GM23338 (cell line): Measurements from ENCODE around the gene MBD1. TPM values are rescaled to one million over a fixed set of nuclear protein-coding genes. Genes with fewer than 3 reads are reported as not detected.
A peak's percentile ranks its signal among the peaks of the same experiment; 100 is the strongest.

Experiments used
- ATAC-seq: fragments of 200-7000 bp; cut with Tn5 transposase; 3 replicates; pipeline ENCODE4 v1.9.1; 2020
- DNase-seq: peaks from one replicate; pipeline ENCODE4 v3.0.0-alpha.2; 2015; ENCODE audit warnings: low spot score
- H2AFZ ChIP-seq: fragments of 200-600 bp; sonication (generic); 2 replicates; pipeline ENCODE4 v1.8.0; 2016; ENCODE audit warnings: antibody characterized with exemption, mild to moderate bottlenecking, moderate library complexity
- H3F3A ChIP-seq: fragments of 200-600 bp; sonication (generic); replicated peaks from 2 replicates; pipeline ENCODE4 v1.8.0; 2017; ENCODE audit warnings: antibody characterized with exemption, mixed run types, low read depth
- H3K27ac ChIP-seq: fragments of 200-600 bp; sonication (generic); 2 replicates; pipeline ENCODE4 v1.6.1; 2016; ENCODE audit warnings: low read depth
- H3K27me3 ChIP-seq: fragments of 200-600 bp; sonication (generic); 2 replicates; pipeline ENCODE4 v1.8.0; 2016; ENCODE audit warnings: mild to moderate bottlenecking, mixed run types, moderate library complexity; ENCODE audit not compliant: insufficient read depth
- H3K36me3 ChIP-seq: fragments of 200-600 bp; sonication (generic); 2 replicates; pipeline ENCODE4 v1.8.0; 2016; ENCODE audit warnings: mild to moderate bottlenecking; ENCODE audit not compliant: insufficient read depth
- H3K4me1 ChIP-seq: fragments of 200-600 bp; sonication (generic); 2 replicates; pipeline ENCODE4 v1.8.0; 2016; ENCODE audit warnings: mild to moderate bottlenecking, moderate library complexity; ENCODE audit not compliant: insufficient read depth
- H3K4me2 ChIP-seq: fragments of 200-600 bp; sonication (generic); 2 replicates; pipeline ENCODE4 v1.7.1; 2017; ENCODE audit warnings: mixed run types
- H3K4me3 ChIP-seq: fragments of 200-600 bp; sonication (generic); 2 replicates; pipeline ENCODE4 v1.6.1; 2016; ENCODE audit warnings: mixed run types
- H3K79me2 ChIP-seq: fragments of 200-600 bp; sonication (generic); replicated peaks from 2 replicates; pipeline ENCODE4 v1.8.0; 2017; ENCODE audit warnings: mild to moderate bottlenecking; ENCODE audit not compliant: insufficient read depth
- H3K9me2 ChIP-seq: fragments of 200-600 bp; sonication (generic); 2 replicates; pipeline ENCODE4 v1.8.0; 2017; ENCODE audit not compliant: insufficient read depth
- H4K20me1 ChIP-seq: fragments of 200-600 bp; sonication (generic); replicated peaks from 2 replicates; pipeline ENCODE4 v1.8.0; 2017; ENCODE audit warnings: mild to moderate bottlenecking; ENCODE audit not compliant: insufficient read depth
- H3K27ac Mint-ChIP-seq: 2 replicates; pipeline ENCODE4 v1.8.0; 2020; ENCODE audit warnings: inconsistent platforms, mild to moderate bottlenecking, moderate library complexity, mixed read lengths
- H3K27me3 Mint-ChIP-seq: 3 replicates; pipeline ENCODE4 v1.8.0; 2022; ENCODE audit warnings: low read depth, mild to moderate bottlenecking, moderate library complexity, mixed read lengths, inconsistent platforms; ENCODE audit not compliant: insufficient read depth, poor library complexity
- H3K36me3 Mint-ChIP-seq: 3 replicates; pipeline ENCODE4 v1.8.0; 2021; ENCODE audit warnings: low read depth, mild to moderate bottlenecking, inconsistent platforms, moderate library complexity, mixed read lengths
- H3K4me1 Mint-ChIP-seq: 3 replicates; pipeline ENCODE4 v1.8.0; 2020; ENCODE audit warnings: mild to moderate bottlenecking, inconsistent platforms, mixed read lengths
- H3K4me3 Mint-ChIP-seq: 3 replicates; pipeline ENCODE4 v1.8.0; 2021; ENCODE audit warnings: moderate library complexity, mild to moderate bottlenecking, inconsistent platforms, mixed read lengths
- H3K9me3 Mint-ChIP-seq: 3 replicates; pipeline ENCODE4 v1.8.0; 2020; ENCODE audit warnings: moderate library complexity, mild to moderate bottlenecking, inconsistent platforms, mixed read lengths
- CREB1 ChIP-seq: fragments of 250-450 bp; sonication (Bioruptor Pico); IDR thresholded peaks from 2 replicates; pipeline ENCODE4 v1.5.0; 2020; ENCODE audit warnings: low read depth, mild to moderate bottlenecking, moderate library complexity
- ETS1 ChIP-seq: IDR thresholded peaks from 2 replicates; pipeline ENCODE4 v1.6.1; 2016; ENCODE audit warnings: antibody characterized with exemption
- EZH2 ChIP-seq: fragments of 200-600 bp; sonication (generic); IDR thresholded peaks from one replicate; pipeline ENCODE4 v1.8.0; 2017; ENCODE audit warnings: antibody characterized with exemption, mild to moderate bottlenecking, low read depth; ENCODE audit not compliant: unreplicated experiment
- EZH2phosphoT487 ChIP-seq: fragments of 200-600 bp; sonication (generic); IDR thresholded peaks from one replicate; pipeline ENCODE4 v1.8.1; 2018; ENCODE audit warnings: antibody characterized with exemption; ENCODE audit not compliant: unreplicated experiment
- JUNB ChIP-seq: IDR thresholded peaks from one replicate; pipeline ENCODE4 v1.6.1; 2016; ENCODE audit warnings: antibody characterized with exemption; ENCODE audit not compliant: unreplicated experiment
- NANOG ChIP-seq: IDR thresholded peaks from 2 replicates; pipeline ENCODE4 v1.6.1; 2016; ENCODE audit warnings: antibody characterized with exemption, borderline replicate concordance
- POLR2AphosphoS5 ChIP-seq: IDR thresholded peaks from 2 replicates; pipeline ENCODE4 v1.6.1; 2016; ENCODE audit warnings: antibody characterized with exemption, low read depth
- STAT1 ChIP-seq: IDR thresholded peaks from one replicate; pipeline ENCODE4 v1.6.1; 2016; ENCODE audit warnings: antibody characterized with exemption; ENCODE audit not compliant: unreplicated experiment
- ZNF114 ChIP-seq: fragments of 250-450 bp; sonication (Bioruptor Pico); IDR thresholded peaks from 2 replicates; pipeline ENCODE4 v1.5.0; 2020; ENCODE audit warnings: mild to moderate bottlenecking, moderate library complexity
- ZNF331 ChIP-seq: fragments of 250-450 bp; sonication (Bioruptor Pico); IDR thresholded peaks from 2 replicates; pipeline ENCODE4 v1.5.0; 2020; ENCODE audit warnings: low read depth, mild to moderate bottlenecking, moderate library complexity
- polyA plus RNA-seq: library from polyadenylated mRNA; unstranded; fragments of >200 nt; fragmentation: Nextera tagmentation; extraction: Ambion mirVana; gene quantifications from 2 replicates; pipeline ENCODE4 v1.2.1, GENCODE V29; 2016
- total RNA-seq: library from RNA; depleted of rRNA; stranded (reverse); fragments of >200 nt; shearing (Covaris generic); gene quantifications from 2 replicates; pipeline ENCODE4 v1.2.3, GENCODE V29; 2014
- TF ChIP-seq, protein P1 (sequence below): fragments of 250-450 bp; sonication (Bioruptor Pico); IDR thresholded peaks from 2 replicates; pipeline ENCODE4 v1.5.0; 2020; ENCODE audit warnings: mild to moderate bottlenecking, moderate library complexity
- TF ChIP-seq, protein P2 (sequence below), 2 experiments: fragments of 200-600 bp in 1 of 2; sonication (generic) in 1 of 2; conservative IDR thresholded peaks; 2 replicates each; pipeline versions ENCODE4 v1.5.1 to v1.6.1; 2016 to 2017; ENCODE audit warnings: antibody characterized with exemption in 2 of 2, low read depth in 2 of 2, mild to moderate bottlenecking in 2 of 2, moderate library complexity in 1 of 2
- TF ChIP-seq, protein P3 (sequence below): IDR thresholded peaks from one replicate; pipeline ENCODE4 v1.6.1; 2018; ENCODE audit warnings: antibody characterized with exemption; ENCODE audit not compliant: unreplicated experiment

Gene MBD1
- total and polyA plus RNA-seq, 2 experiments from 2014 or later = 17.0 to 43.5 TPM

DNA sequence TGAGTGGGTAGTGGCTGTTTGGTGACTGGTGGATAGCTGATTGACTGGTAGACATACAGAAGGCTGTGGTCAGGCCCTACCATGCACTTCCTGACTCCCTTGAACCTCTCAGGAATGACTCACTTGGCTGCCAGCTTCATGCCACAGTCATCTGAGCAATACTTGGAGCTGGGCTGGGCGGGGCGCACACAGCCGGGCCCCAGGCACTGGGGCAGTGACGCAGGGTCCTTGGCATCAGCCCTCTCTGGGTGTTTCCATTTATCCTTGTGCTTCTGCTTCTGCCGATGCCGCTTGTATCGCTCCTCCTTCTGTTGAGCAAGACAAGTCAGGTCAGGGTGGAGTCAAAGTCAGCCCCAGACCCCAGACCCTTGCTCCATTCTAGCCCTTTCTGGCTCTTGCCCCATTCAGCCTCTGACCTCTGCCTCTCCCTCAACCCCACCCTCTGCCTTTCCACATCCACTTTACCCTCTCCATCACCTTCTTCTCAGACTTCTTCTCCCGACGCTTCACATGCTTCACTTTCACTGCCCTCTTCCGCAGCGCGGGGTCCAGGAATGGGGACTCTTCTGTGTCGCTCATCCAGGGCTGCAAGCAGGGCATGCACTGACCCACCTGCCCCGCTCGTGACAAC, 3.0 kb upstream of the MBD1 start:
- Mint-ChIP-seq H3K4me3 (peak overlapping the region; percentile 3; the same call in 1 of the 3 replicates), H3K36me3 (peaks cover 39% of the 10 kb centered on the region), H3K4me1 (peaks cover 20% of the 10 kb centered on the region)

More for the DNA sequence above, 3.0 kb upstream of the MBD1 start:
- no peaks in the 10 kb centered on the region for H3K36me3 ChIP-seq
- no peak overlapping the region for H3K4me3 ChIP-seq
- no peaks in the 10 kb centered on the region for H3K9me2 ChIP-seq
- TF ChIP-seq, protein P1, sequence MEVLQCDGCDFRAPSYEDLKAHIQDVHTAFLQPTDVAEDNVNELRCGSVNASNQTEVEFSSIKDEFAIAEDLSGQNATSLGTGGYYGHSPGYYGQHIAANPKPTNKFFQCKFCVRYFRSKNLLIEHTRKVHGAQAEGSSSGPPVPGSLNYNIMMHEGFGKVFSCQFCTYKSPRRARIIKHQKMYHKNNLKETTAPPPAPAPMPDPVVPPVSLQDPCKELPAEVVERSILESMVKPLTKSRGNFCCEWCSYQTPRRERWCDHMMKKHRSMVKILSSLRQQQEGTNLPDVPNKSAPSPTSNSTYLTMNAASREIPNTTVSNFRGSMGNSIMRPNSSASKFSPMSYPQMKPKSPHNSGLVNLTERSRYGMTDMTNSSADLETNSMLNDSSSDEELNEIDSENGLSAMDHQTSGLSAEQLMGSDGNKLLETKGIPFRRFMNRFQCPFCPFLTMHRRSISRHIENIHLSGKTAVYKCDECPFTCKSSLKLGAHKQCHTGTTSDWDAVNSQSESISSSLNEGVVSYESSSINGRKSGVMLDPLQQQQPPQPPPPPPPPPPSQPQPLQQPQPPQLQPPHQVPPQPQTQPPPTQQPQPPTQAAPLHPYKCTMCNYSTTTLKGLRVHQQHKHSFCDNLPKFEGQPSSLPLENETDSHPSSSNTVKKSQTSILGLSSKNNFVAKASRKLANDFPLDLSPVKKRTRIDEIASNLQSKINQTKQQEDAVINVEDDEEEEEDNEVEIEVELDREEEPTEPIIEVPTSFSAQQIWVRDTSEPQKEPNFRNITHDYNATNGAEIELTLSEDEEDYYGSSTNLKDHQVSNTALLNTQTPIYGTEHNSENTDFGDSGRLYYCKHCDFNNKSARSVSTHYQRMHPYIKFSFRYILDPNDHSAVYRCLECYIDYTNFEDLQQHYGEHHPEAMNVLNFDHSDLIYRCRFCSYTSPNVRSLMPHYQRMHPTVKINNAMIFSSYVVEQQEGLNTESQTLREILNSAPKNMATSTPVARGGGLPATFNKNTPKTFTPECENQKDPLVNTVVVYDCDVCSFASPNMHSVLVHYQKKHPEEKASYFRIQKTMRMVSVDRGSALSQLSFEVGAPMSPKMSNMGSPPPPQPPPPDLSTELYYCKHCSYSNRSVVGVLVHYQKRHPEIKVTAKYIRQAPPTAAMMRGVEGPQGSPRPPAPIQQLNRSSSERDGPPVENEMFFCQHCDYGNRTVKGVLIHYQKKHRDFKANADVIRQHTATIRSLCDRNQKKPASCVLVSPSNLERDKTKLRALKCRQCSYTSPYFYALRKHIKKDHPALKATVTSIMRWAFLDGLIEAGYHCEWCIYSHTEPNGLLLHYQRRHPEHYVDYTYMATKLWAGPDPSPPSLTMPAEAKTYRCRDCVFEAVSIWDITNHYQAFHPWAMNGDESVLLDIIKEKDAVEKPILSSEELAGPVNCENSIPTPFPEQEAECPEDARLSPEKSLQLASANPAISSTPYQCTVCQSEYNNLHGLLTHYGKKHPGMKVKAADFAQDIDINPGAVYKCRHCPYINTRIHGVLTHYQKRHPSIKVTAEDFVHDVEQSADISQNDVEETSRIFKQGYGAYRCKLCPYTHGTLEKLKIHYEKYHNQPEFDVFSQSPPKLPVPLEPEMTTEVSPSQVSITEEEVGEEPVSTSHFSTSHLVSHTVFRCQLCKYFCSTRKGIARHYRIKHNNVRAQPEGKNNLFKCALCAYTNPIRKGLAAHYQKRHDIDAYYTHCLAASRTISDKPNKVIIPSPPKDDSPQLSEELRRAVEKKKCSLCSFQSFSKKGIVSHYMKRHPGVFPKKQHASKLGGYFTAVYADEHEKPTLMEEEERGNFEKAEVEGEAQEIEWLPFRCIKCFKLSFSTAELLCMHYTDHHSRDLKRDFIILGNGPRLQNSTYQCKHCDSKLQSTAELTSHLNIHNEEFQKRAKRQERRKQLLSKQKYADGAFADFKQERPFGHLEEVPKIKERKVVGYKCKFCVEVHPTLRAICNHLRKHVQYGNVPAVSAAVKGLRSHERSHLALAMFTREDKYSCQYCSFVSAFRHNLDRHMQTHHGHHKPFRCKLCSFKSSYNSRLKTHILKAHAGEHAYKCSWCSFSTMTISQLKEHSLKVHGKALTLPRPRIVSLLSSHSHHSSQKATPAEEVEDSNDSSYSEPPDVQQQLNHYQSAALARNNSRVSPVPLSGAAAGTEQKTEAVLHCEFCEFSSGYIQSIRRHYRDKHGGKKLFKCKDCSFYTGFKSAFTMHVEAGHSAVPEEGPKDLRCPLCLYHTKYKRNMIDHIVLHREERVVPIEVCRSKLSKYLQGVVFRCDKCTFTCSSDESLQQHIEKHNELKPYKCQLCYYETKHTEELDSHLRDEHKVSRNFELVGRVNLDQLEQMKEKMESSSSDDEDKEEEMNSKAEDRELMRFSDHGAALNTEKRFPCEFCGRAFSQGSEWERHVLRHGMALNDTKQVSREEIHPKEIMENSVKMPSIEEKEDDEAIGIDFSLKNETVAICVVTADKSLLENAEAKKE (CRISPR knock-in tag) = no peak
- TF ChIP-seq STAT1 = no peak
- TF ChIP-seq, protein P2, sequence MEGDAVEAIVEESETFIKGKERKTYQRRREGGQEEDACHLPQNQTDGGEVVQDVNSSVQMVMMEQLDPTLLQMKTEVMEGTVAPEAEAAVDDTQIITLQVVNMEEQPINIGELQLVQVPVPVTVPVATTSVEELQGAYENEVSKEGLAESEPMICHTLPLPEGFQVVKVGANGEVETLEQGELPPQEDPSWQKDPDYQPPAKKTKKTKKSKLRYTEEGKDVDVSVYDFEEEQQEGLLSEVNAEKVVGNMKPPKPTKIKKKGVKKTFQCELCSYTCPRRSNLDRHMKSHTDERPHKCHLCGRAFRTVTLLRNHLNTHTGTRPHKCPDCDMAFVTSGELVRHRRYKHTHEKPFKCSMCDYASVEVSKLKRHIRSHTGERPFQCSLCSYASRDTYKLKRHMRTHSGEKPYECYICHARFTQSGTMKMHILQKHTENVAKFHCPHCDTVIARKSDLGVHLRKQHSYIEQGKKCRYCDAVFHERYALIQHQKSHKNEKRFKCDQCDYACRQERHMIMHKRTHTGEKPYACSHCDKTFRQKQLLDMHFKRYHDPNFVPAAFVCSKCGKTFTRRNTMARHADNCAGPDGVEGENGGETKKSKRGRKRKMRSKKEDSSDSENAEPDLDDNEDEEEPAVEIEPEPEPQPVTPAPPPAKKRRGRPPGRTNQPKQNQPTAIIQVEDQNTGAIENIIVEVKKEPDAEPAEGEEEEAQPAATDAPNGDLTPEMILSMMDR (conservative IDR thresholded peaks at IDR 0.05; ENCODE audit: low read depth in 2 of 2) = no peak
- no peak for TF ChIP-seq ETS1
- no peak for TF ChIP-seq JUNB
- no peak for TF ChIP-seq NANOG
- TF ChIP-seq EZH2 = no peak
- TF ChIP-seq EZH2phosphoT487 = no peak
- TF ChIP-seq, protein P3, sequence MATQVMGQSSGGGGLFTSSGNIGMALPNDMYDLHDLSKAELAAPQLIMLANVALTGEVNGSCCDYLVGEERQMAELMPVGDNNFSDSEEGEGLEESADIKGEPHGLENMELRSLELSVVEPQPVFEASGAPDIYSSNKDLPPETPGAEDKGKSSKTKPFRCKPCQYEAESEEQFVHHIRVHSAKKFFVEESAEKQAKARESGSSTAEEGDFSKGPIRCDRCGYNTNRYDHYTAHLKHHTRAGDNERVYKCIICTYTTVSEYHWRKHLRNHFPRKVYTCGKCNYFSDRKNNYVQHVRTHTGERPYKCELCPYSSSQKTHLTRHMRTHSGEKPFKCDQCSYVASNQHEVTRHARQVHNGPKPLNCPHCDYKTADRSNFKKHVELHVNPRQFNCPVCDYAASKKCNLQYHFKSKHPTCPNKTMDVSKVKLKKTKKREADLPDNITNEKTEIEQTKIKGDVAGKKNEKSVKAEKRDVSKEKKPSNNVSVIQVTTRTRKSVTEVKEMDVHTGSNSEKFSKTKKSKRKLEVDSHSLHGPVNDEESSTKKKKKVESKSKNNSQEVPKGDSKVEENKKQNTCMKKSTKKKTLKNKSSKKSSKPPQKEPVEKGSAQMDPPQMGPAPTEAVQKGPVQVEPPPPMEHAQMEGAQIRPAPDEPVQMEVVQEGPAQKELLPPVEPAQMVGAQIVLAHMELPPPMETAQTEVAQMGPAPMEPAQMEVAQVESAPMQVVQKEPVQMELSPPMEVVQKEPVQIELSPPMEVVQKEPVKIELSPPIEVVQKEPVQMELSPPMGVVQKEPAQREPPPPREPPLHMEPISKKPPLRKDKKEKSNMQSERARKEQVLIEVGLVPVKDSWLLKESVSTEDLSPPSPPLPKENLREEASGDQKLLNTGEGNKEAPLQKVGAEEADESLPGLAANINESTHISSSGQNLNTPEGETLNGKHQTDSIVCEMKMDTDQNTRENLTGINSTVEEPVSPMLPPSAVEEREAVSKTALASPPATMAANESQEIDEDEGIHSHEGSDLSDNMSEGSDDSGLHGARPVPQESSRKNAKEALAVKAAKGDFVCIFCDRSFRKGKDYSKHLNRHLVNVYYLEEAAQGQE = no peak
- TF ChIP-seq CREB1 (CRISPR knock-in tag) = no peak
- no peak for TF ChIP-seq ZNF331 (CRISPR knock-in tag)
- TF ChIP-seq POLR2AphosphoS5 = no peak
- no peak for TF ChIP-seq ZNF114 (CRISPR knock-in tag)
- no peak overlapping the region for H2AFZ ChIP-seq
- Mint-ChIP-seq H3K27ac (no peak overlapping the region), H3K27me3 (peaks cover 20% of the 10 kb centered on the region), H3K9me3 (no peaks in the 10 kb centered on the region; the same call in 2 of the 3 replicates)
- H3K4me1 ChIP-seq = peaks cover 9% of the 10 kb centered on the region
- peaks cover 22% of the 10 kb centered on the region for H3K79me2 ChIP-seq
- no peaks in the 10 kb centered on the region for H3K27me3 ChIP-seq
- no peak overlapping the region for H3K27ac ChIP-seq
- H3K4me2 ChIP-seq = no peak overlapping the region
- no peaks in the 10 kb centered on the region; the same call in 1 of the 2 replicates for H3F3A ChIP-seq
- H4K20me1 ChIP-seq = no peaks in the 10 kb centered on the region
- ATAC-seq = no peak
- DNase-seq = no peak
